Measurements from ENCODE around the gene TAS2R19. TPM values are rescaled to one million over a fixed set of nuclear protein-coding genes. Genes with fewer than 3 reads are reported as not detected.
A peak's percentile ranks its signal among the peaks of the same experiment; 100 is the strongest.
"Not testable (repeated sequence)": the region's sequence is repeated elsewhere in the genome, so short reads cannot be mapped to it uniquely, and the experiment has no call there.

TAS2R19 gene, protein sequence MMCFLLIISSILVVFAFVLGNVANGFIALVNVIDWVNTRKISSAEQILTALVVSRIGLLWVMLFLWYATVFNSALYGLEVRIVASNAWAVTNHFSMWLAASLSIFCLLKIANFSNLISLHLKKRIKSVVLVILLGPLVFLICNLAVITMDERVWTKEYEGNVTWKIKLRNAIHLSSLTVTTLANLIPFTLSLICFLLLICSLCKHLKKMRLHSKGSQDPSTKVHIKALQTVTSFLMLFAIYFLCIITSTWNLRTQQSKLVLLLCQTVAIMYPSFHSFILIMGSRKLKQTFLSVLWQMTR
- 3.9 and 4.1 TPM in 2 replicates for total RNA-seq

DNA sequence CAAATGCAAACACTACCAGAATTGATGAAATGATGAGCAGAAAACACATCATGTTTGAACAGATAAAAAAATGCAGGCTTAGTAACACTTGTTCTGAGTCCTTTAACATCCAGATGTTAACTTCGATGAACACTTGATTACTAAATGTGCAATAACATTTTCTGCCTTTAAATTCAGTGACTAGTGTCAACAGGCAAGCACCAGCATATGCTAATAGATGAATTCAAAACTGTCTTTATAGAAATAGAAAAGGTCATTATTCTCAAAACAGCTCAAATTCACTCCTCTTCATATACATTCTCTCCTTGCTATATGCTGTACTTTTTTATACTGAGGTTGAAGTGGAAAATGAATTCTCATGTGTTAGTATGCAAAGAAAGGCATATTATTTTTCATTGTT lies at the start of gene TAS2R19:
TAS2R19 (minus strand) TSS at position 101 of the 400 bp plus-strand sequence; CDS start at position 52, 49 bp downstream.
- no peak for DNase-seq (ENCODE audit: low read depth, low spot score)

DNA sequence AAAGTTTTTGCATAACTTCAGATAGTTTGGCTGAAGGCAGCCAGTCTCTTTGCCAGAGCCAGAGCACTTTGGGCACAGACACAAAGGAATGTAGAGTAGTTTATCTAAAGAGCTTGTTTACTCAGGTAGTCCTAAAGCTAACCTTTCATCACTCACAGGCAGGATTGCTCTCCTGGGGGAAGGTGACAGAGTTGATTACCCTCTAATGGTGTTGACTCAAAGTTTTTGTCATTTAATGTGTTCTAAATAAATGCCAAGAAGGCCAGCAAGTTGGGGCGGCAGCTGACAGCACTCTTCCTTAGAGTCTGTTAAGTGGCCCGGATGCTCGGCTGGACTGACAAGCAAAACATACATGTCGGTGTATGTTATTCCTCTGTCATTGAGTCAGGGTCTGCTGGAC lies 49.0 kb upstream of the TAS2R19 start:
- DNase-seq (ENCODE audit: low read depth, low spot score) = no peak

GRCh38 chr12:11070999-11071398 lies 48.6 kb upstream of the TAS2R19 start:
- no peak for DNase-seq (ENCODE audit: low read depth, low spot score)

DNA sequence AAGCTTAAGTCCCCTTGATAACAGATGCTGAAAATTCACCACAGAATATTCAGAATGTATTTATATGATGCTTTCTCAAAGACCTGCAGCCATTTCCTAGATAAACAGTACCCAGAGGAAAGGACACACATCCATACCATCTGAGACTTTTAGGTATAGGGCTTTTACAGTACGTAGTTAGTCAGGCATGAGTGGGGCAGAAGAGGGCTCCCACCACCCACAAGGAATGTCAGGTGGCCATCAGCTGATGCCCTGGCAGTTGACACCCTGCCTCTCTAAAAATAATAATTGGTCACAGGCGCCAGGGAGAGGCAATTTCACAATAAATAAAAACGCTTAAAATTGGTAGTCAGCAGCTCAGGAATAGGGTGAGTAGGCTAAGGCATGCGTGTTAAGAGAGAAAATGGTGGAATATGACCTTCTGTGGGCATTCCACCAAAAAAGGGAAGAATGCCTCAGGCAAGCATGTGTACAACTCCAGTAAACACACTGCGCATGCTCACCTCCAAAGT lies 47.5 kb upstream of the TAS2R19 start:
- DNase-seq (ENCODE audit: low read depth, low spot score) = no peak

DNA sequence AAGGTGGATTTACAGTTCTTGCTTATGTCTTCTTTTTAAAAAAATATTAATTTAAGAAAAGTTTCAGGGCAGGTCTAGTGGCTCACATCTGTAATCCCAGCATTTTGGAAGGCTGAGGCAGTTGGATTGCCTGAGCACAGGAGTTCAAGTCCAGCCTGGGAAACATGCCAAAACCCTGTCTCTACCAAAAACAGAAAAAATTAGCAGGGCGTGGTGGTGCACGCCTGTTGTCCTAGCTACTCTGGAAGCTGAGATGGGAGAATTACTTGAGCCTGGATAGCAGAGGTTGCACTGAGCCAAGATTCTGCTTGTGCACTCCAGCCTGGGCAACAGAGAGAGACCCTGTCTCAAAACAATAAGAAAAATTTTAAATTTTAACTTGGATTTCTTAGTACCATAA lies 45.1 kb upstream of the TAS2R19 start:
- no peak for DNase-seq (ENCODE audit: low read depth, low spot score)

DNA sequence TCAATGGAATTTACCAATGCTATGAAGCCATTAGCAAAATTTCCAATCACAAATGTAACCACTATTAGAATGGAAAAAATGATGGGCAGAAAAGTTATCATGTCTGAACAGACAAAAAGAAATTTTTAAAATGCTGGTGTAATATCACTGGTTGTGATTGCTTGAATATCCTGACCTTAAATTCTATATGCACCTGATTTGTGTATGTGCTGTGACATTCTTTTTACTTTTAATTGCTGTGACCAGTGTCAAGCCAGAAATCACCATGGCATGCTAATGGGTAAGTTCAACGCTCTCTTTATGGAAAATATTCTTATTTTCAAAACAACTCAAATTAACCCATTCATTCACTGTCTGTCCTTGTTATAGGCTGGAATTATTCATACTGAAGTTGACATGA lies 39.8 kb upstream of the TAS2R19 start, which contains the start of gene TAS2R46:
TAS2R46 (minus strand) TSS at position 101 of the 400 bp plus-strand sequence; CDS start at position 101, 0 bp downstream.
- not testable (repeated sequence) for DNase-seq (ENCODE audit: low read depth, low spot score)

- no peak for DNase-seq (ENCODE audit: low read depth, low spot score)
These were observed 37.4 kb upstream of the TAS2R19 start for GRCh38 chr12:11059784-11060183.

GRCh38 chr12:11059041-11059440 lies 36.6 kb upstream of the TAS2R19 start:
- DNase-seq (ENCODE audit: low read depth, low spot score) = no peak

GRCh38 chr12:11055306-11055705 lies 32.9 kb upstream of the TAS2R19 start:
- DNase-seq (ENCODE audit: low read depth, low spot score) = no peak

DNA sequence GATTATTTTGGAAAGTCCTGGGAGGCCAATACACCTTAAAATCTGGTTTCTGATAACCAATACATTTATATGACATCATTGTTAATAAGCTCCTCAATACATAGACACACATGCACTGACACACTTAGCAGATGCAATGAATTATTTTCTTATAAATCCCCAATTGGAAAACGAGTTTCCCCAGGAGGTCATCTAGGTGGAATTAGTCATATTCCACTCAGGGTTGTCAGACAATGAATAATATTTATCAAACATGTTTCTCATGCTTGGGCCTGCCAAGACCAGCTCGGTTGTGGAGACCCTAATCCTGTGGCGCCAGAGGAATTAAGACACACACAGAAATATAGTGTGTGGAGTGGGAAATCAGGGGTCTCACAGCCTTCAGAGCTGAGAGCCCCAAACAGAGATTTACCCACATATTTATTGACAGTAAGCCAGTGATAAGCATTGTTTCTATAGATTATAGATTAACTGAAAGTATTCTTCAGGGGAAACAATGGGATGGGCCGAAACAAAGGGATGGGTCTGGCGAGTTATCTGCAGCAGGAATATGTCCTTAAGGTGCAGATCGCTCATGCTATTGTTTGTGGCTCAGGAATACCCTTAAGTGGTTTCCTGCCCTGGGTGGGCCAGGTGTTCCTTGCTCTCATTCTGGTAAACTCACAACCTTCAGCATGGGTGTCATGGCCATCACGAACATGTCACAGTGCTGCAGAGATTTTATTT lies 27.5 kb upstream of the TAS2R19 start:
- not testable (repeated sequence) for DNase-seq (ENCODE audit: low read depth, low spot score)

DNA sequence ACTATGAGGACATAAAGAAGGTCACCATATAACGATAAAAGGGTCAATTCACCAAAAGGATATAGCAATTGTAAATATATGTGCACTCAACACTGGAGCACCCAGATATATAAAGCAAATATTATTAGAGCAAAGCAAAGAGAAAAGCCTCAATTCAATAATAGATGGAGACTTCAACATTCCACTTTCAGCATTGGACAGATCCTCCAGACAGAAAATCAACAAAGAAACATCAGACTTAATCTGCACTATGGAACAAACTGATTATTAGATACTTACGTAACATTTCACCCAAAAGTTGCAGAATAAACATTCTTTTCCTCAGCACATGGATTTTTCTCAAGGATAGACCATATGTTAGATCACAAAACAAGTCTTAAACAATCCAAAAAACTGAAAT lies 18.9 kb upstream of the TAS2R19 start:
- not testable (repeated sequence) for DNase-seq (ENCODE audit: low read depth, low spot score)

- no peak for DNase-seq (ENCODE audit: low read depth, low spot score)
These were observed 17.7 kb upstream of the TAS2R19 start for GRCh38 chr12:11040162-11040561.

DNA sequence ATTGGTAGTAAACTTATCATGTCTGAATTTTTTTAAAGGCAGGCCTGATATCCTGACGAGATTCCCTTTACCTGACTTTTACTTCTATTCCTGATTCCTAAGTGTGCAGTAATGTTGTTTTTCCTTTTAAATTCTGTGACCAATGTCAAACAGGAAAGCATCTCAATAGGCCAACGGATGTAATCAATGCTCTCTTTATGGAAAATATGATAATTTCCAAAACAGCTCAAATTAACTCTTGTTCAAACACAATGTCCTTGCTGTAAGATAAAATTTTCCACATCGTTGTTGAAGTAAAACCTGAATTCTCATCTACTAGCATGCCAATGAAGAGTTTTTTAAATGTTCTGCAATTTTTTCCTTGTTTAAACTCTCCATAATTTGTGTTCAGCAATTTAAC lies 16.8 kb upstream of the TAS2R19 start:
- DNase-seq (ENCODE audit: low read depth, low spot score) = no peak

DNA sequence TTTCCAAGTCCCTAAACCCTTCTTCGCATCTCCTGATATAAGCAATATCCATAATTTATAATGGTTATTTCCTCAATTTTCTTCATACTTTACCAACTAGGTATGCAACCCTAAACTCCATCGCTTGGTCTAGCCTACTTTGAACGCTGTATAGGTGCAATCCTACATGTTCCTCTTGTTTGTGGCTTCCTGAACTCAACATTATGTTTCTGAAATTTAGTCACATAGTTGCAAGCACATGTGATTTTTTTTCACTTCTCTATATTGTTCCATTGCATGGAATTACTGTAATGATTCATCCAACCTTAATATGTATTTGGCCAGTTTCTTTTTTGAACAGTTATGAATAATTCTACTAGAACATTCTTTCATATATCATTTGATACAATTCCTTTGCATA lies 11.5 kb upstream of the TAS2R19 start:
- DNase-seq (ENCODE audit: low read depth, low spot score) = not testable (repeated sequence)

DNA sequence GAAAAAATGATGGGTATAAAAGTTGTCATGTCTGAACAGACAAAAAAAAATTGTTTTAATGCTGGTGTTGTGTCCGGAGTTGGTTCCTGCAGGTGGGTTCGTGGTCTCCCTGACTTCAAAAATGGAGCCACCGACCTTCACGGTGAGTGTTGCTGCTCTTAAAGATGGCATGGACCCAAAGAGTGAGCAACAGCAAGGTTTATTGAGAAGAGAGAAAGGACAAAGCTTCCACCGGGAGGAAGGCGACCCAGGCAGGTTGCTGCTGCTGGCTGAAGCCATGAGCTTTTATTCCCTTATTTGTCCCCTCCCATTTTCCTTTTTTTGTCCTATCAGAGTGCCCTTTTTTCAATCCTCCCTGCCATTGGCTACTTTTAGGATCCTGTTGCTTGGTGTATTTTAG lies 8.9 kb upstream of the TAS2R19 start, which contains the start of gene TAS2R31:
TAS2R31 (minus strand) TSS at position 101 of the 400 bp plus-strand sequence; CDS start at position 29, 72 bp downstream.
- no peak for DNase-seq (ENCODE audit: low read depth, low spot score)

GRCh38 chr12:11026118-11026517 lies 3.7 kb upstream of the TAS2R19 start:
- no peak for DNase-seq (ENCODE audit: low read depth, low spot score)

GRCh38 chr12:11023387-11023786 lies 967 bp upstream of the TAS2R19 start:
- DNase-seq (ENCODE audit: low read depth, low spot score) = no peak

DNA sequence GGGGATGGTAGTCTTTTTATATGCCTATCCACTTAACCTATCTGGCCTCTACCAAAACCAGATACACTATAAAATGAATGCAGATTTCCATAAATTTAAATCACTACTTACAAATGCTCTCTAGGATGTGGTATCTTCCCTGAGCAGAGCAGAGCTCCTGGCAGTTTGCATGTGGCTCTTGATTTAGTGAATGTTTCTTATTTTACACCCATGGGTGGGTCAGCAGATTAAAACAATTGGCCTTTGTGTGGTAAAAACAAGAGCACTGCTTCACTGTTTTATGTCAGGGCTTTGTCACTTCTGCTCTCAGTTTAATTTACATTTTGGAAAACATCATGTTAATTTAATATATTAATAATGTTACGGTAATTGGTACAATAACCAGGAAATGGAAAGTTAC lies 5.5 kb downstream of the TAS2R19 start:
- DNase-seq (ENCODE audit: low read depth, low spot score) = no peak

DNA sequence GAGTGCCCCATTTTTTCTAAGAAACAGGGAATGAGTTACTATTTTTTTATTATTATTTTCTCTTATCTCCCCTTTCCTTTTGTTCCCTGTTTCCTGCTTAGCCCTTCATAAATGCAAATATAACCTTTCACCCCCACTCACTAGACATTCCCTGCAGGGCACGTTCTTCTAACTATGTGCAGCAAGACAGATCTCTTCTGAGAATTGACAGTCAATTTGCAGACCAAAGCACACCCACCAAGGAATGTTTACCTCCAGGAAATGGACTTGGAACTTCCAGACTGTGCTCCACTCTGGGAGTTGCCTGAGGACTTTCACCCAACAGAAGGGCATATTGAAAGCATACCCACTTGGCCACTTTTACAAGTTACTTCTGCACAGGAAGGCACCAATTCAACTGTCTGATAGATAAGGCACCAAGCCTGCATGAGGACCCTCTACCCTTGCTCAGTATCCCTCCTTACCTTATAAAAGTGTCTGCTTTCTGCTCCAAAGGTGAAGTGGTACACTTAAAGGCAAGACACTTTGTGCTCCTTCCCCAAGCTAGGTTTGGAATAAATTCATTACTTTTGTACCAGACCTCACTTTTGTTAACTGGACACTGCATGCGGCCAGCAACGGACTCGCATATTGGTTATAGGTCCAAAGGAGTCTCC lies 6.5 kb downstream of the TAS2R19 start:
- peak; percentile 45 for DNase-seq (ENCODE audit: low read depth, low spot score)

DNA sequence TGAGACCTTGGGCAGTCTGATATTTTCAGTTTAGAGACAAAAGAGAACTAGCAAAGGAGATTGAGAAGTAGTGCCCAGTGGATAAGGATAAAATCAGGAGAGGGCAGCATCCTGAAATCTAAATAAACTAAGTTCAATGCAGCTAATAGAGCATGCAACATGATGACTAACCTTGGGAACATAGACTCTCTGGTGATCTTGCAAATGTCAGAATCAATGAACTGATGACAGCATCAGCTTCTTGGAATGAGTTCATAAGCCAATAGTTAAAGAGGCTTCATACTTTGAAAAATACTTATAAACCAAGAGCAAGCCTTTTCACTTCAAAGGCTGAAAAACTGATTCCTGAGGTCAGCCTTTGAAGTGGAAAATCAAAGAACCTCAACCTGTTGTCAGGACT lies 8.2 kb downstream of the TAS2R19 start:
- DNase-seq (ENCODE audit: low read depth, low spot score) = no peak

GRCh38 chr12:11007608-11008007 lies 14.8 kb downstream of the TAS2R19 start:
- DNase-seq (ENCODE audit: low read depth, low spot score) = no peak

- DNase-seq (ENCODE audit: low read depth, low spot score) = no peak
These were observed 24.2 kb downstream of the TAS2R19 start, which contains the start of gene TAS2R20 for GRCh38 chr12:10998204-10998603. Gene TAS2R20, minus strand, starts transcription at chr12:10998304. Its CDS starts 429 bp downstream, at chr12:10997875.

Data from pulmonary artery endothelial cell (primary cell).